Right lobe of liver (tissue), 6 donors: Measurements from ENCODE around the gene DLG2. TPM values are rescaled to one million over a fixed set of nuclear protein-coding genes. Genes with fewer than 3 reads are reported as not detected.

Experiments
- ATAC-seq, 4 donors: fragments of 200-7000 bp; cut with Tn5 transposase; one replicate each; pipeline ENCODE4 v1.9.1; 2020; ENCODE audit warnings: mild to moderate bottlenecking in 4 of 4, moderate library complexity in 4 of 4
- DNase-seq, 3 donors: peaks; one replicate each; pipeline ENCODE4 v3.0.0-alpha.2; 2020
- H3K27ac ChIP-seq, 3 donors: fragments of 200-600 bp; one replicate each; pipeline ENCODE4 v1.8.0; 2022
- H3K27me3 ChIP-seq, 2 donors: fragments of 200-600 bp; one replicate each; pipeline ENCODE4 v1.8.0; 2022
- H3K36me3 ChIP-seq, 4 donors: fragments of 200-600 bp; sonication (generic) in 1 of 4; one replicate each; pipeline versions ENCODE4 v1.5.1 to v1.8.0; 2017 to 2022; ENCODE audit warnings: control low read depth in 1 of 4
- H3K4me1 ChIP-seq, 4 donors: fragments of 200-600 bp; sonication (generic) in 1 of 4; one replicate each; pipeline versions ENCODE4 v1.5.1 to v1.8.0; 2017 to 2022; ENCODE audit warnings: control low read depth in 1 of 4
- H3K4me3 ChIP-seq, 3 donors: fragments of 200-600 bp; one replicate each; pipeline ENCODE4 v1.8.0; 2022
- H3K9me3 ChIP-seq, 4 donors: fragments of 200-600 bp; sonication (generic) in 1 of 4; one replicate each; pipeline versions ENCODE4 v1.5.1 to v1.8.0; 2017 to 2022; ENCODE audit warnings: control low read depth in 1 of 4
- POLR2A ChIP-seq: fragments of 450-650 bp; IDR thresholded peaks from one replicate; pipeline ENCODE4 v1.6.1; 2017; ENCODE audit warnings: antibody characterized with exemption, mild to moderate bottlenecking
- WGBS: methylation state at CpG from one replicate; pipeline ENCODE4 v1.1.6; 2018; ENCODE audit warnings: low coverage, low lambda C conversion rate; ENCODE audit not compliant: insufficient coverage; ENCODE audit errors: missing lambda C conversion rate; 5-methylcytosine and 5-hydroxymethylcytosine counted together
- intact Hi-C, 2 donors: fragments of 100-400 bp; cut with DNase I; formaldehyde crosslinking; loops; one replicate each; pipeline versions ENCODE4 v1.11.2 to v1.14.1; 2022
- total RNA-seq, 6 experiments: library from RNA; depleted of rRNA in 2 of 6; stranded (reverse); fragments of >200 nt in 2 of 6; fragmentation: NEBNext Ultra II Directional in 3 of 6; extraction: Animal tissue kit (Norgen Biotek cat#: 25700) in 3 of 6; gene quantifications; one replicate each; pipeline versions ENCODE4 v1.1.0 to v1.2.4, GENCODE V29; 2016 to 2023
- TF ChIP-seq, protein P1 (sequence below), 4 donors: fragments of 200-600 bp in 3 of 4; fragments of 450-650 bp in 1 of 4; IDR thresholded peaks; one replicate each; pipeline versions ENCODE4 v1.5.1 to v1.8.0; 2016 to 2022; ENCODE audit warnings: antibody characterized with exemption in 4 of 4, mild to moderate bottlenecking in 2 of 4
- donor health status: DM: no; HTN: yes; CAD: no.
- donor health status: DM: no; HTN: no; CAD: no.
- donor health status: DM: no; HTN: no; CAD: no.
- donor health status: DM: no; HTN: yes; CAD: no.
- donor health status: DM: no; HTN: yes; CAD: no.

DLG2 gene
- total RNA-seq, 6 experiments from 2014 or later, result 1.2 to 6.4 (median 2.5) TPM

GRCh38 chr11:84560206-84560605 lies 1066.9 kb downstream of the DLG2 start:
- DNase-seq, result no peak
- Histone ChIP-seq H3K4me3 (no peak overlapping the region), H3K27ac (no peak overlapping the region), H3K9me3 (no peaks in the 10 kb centered on the region), H3K27me3 (no peaks in the 10 kb centered on the region), H3K4me1 (peaks cover 0 to 16% (median 2%) of the 10 kb centered on the region in 4 donors), H3K36me3 (no peaks in the 10 kb centered on the region)
- 87% methylated on average over 1 of the region's 1 CpG for WGBS
- intact Hi-C loops, result no loop called here
- ATAC-seq, result no peak
- TF ChIP-seq, protein P1, sequence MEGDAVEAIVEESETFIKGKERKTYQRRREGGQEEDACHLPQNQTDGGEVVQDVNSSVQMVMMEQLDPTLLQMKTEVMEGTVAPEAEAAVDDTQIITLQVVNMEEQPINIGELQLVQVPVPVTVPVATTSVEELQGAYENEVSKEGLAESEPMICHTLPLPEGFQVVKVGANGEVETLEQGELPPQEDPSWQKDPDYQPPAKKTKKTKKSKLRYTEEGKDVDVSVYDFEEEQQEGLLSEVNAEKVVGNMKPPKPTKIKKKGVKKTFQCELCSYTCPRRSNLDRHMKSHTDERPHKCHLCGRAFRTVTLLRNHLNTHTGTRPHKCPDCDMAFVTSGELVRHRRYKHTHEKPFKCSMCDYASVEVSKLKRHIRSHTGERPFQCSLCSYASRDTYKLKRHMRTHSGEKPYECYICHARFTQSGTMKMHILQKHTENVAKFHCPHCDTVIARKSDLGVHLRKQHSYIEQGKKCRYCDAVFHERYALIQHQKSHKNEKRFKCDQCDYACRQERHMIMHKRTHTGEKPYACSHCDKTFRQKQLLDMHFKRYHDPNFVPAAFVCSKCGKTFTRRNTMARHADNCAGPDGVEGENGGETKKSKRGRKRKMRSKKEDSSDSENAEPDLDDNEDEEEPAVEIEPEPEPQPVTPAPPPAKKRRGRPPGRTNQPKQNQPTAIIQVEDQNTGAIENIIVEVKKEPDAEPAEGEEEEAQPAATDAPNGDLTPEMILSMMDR (IDR thresholded peaks at IDR 0.05), result no peak
- TF ChIP-seq POLR2A, result no peak

GRCh38 chr11:84558085-84558905 lies 1068.8 kb downstream of the DLG2 start:
- ATAC-seq (peak; percentile 92 to 96 (median 94)), DNase-seq (peak in 1 of 3 donors; percentile 20)
- no peaks in the 10 kb centered on the region for H3K9me3 ChIP-seq
- H3K36me3 ChIP-seq, result no peaks in the 10 kb centered on the region
- no peak overlapping the region for H3K4me3 ChIP-seq
- 33% methylated on average over 5 of the region's 5 CpGs for WGBS
- no peak overlapping the region for H3K27ac ChIP-seq
- TF ChIP-seq POLR2A, result no peak
- TF ChIP-seq, protein P1 (IDR thresholded peaks at IDR 0.05), result peak; percentile 80 to 93 (median 90)
- H3K4me1 ChIP-seq, result peaks cover 0 to 7% (median 2%) of the 10 kb centered on the region in 4 donors
- intact Hi-C loops, result no loop called here
- no peaks in the 10 kb centered on the region for H3K27me3 ChIP-seq

DNA sequence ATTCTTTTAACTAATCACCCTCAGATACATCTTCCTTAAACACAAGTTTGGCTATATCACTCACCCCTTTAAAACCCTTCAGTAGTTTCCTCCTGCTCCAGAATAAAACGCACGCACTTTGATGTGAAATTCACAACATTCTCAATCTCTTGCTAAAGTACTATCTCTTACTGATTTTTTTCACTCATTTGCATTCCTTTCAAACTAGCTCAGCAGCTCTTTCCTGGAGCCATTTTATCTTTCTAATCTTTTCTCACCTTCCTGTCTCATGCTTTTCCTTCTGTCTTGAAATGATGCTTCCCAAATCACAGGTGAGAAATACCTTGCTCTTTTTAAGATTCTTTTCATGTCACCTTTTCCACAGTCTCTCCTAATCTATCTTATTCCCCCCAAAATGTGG lies 1074.4 kb downstream of the DLG2 start:
- Histone ChIP-seq H3K4me1 (no peaks in the 10 kb centered on the region), H3K36me3 (no peaks in the 10 kb centered on the region), H3K4me3 (no peak overlapping the region), H3K27ac (no peak overlapping the region), H3K27me3 (no peaks in the 10 kb centered on the region), H3K9me3 (no peaks in the 10 kb centered on the region)
- TF ChIP-seq, protein P1 (IDR thresholded peaks at IDR 0.05), result no peak
- no peak for TF ChIP-seq POLR2A
- WGBS, result 64% methylated on average over 2 of the region's 2 CpGs
- no peak for DNase-seq
- ATAC-seq, result no peak
- intact Hi-C loops, result no loop called here

GRCh38 chr11:84549217-84549616 lies 1077.9 kb downstream of the DLG2 start:
- no peak for DNase-seq
- intact Hi-C loops, result no loop called here
- 65% methylated on average over 3 of the region's 3 CpGs for WGBS

More at GRCh38 chr11:84549217-84549616, 1077.9 kb downstream of the DLG2 start:
- Histone ChIP-seq H3K27me3 (no peaks in the 10 kb centered on the region), H3K4me1 (no peaks in the 10 kb centered on the region), H3K9me3 (no peaks in the 10 kb centered on the region), H3K4me3 (no peak overlapping the region), H3K27ac (no peak overlapping the region), H3K36me3 (no peaks in the 10 kb centered on the region)
- TF ChIP-seq, protein P1 (IDR thresholded peaks at IDR 0.05), result no peak
- TF ChIP-seq POLR2A, result no peak
- no peak for ATAC-seq
